SK-N-SH (cell line): ENCODE results near the gene CAND1. TPM values are rescaled to one million over a fixed set of nuclear protein-coding genes. Genes with fewer than 3 reads are reported as not detected.

Experiments used
- CTCF ChIA-PET: fragments of 300-600, 350-600 bp; formaldehyde crosslinking; extraction: SDS; loops from one replicate; lab custom pipeline; 2021; lab: Yijun Ruan, JAX
- POLR2A ChIA-PET: fragments of 350-600 bp; sonication (Branson Sonifier 250); formaldehyde crosslinking; extraction: SDS; loops from one replicate; lab custom pipeline; 2020; ENCODE audit warnings: antibody characterized with exemption, inconsistent platforms; lab: Yijun Ruan, JAX
- DNase-seq: peaks from one replicate; pipeline ENCODE4 v3.0.0; 2012
- H2AFZ ChIP-seq: fragments of 200-600 bp; sonication (generic); 2 replicates; pipeline ENCODE4 v1.8.1; 2016; ENCODE audit warnings: antibody characterized with exemption, mild to moderate bottlenecking, low read depth
- H3F3A ChIP-seq: fragments of 200-600 bp; sonication (generic); replicated peaks from 2 replicates; pipeline ENCODE3; 2016; ENCODE audit warnings: antibody characterized with exemption, mild to moderate bottlenecking; ENCODE audit not compliant: insufficient read depth
- H3K27ac ChIP-seq, 2 experiments: fragments of 200-500 bp in 1 of 2; fragments of 200-600 bp in 1 of 2; sonication (Bioruptor generic) in 1 of 2; sonication (generic), shearing (Covaris generic) in 1 of 2; 2 replicates each; pipeline versions ENCODE4 v1.5.1 to v1.6.1; 2014 to 2016; ENCODE audit warnings: low read depth in 2 of 2, inconsistent platforms in 1 of 2, low read length in 1 of 2, mild to moderate bottlenecking in 1 of 2, mixed read lengths in 1 of 2
- H3K27me3 ChIP-seq: fragments of 200-600 bp; sonication (generic), shearing (Covaris generic); 2 replicates; pipeline ENCODE4 v1.6.1; 2016; ENCODE audit warnings: mixed run types; ENCODE audit not compliant: insufficient read depth
- H3K36me3 ChIP-seq, 2 experiments: fragments of 200-500 bp in 1 of 2; fragments of 200-600 bp in 1 of 2; sonication (Bioruptor generic) in 1 of 2; sonication (generic) in 1 of 2; replicated peaks in 1 of 2; 2 replicates each; pipeline versions ENCODE3 to v1.5.1; 2014 to 2016; ENCODE audit warnings: low read length in 1 of 2, mild to moderate bottlenecking in 1 of 2; ENCODE audit not compliant: insufficient read depth in 2 of 2, control insufficient read depth in 1 of 2
- H3K4me1 ChIP-seq, 2 experiments: fragments of 200-500 bp in 1 of 2; fragments of 200-600 bp in 1 of 2; sonication (Bioruptor generic) in 1 of 2; sonication (generic), shearing (Covaris generic) in 1 of 2; 2 replicates each; pipeline versions ENCODE4 v1.5.1 to v1.6.1; 2014 to 2016; ENCODE audit warnings: low read depth in 1 of 2, low read length in 1 of 2, mixed run types in 1 of 2; ENCODE audit not compliant: insufficient read depth in 2 of 2, control insufficient read depth in 1 of 2
- H3K4me2 ChIP-seq: fragments of 200-600 bp; sonication (generic), shearing (Covaris generic); 2 replicates; pipeline ENCODE4 v1.6.1; 2017; ENCODE audit warnings: mixed run types
- H3K4me3 ChIP-seq, 2 experiments: fragments of 200-500 bp in 1 of 2; fragments of 200-600 bp in 1 of 2; sonication (Bioruptor generic) in 1 of 2; sonication (generic), shearing (Covaris generic) in 1 of 2; 2 replicates each; pipeline versions ENCODE4 v1.5.1 to v1.8.1; 2014 to 2016; ENCODE audit warnings: low read depth in 2 of 2, inconsistent platforms in 1 of 2, low read length in 1 of 2, mild to moderate bottlenecking in 1 of 2, mixed read lengths in 1 of 2, moderate library complexity in 1 of 2
- H3K79me2 ChIP-seq: fragments of 200-600 bp; sonication (generic); 2 replicates; pipeline ENCODE4 v1.8.1; 2017; ENCODE audit warnings: mild to moderate bottlenecking; ENCODE audit not compliant: insufficient read depth
- H3K9ac ChIP-seq: fragments of 200-600 bp; sonication (generic); 2 replicates; pipeline ENCODE4 v1.6.1; 2017; ENCODE audit warnings: mixed run types
- H3K9me2 ChIP-seq: fragments of 200-600 bp; sonication (generic); 2 replicates; pipeline ENCODE4 v1.6.1; 2017; ENCODE audit warnings: mixed run types
- H3K9me3 ChIP-seq: fragments of 200-600 bp; sonication (generic); 2 replicates; pipeline ENCODE4 v1.6.1; 2017; ENCODE audit warnings: mixed run types, mild to moderate bottlenecking, moderate library complexity
- H4K20me1 ChIP-seq: fragments of 200-600 bp; sonication (generic); 2 replicates; pipeline ENCODE4 v1.6.1; 2017; ENCODE audit warnings: mild to moderate bottlenecking, mixed run types; ENCODE audit not compliant: insufficient read depth
- CHD2 ChIP-seq: fragments of 150-350 bp; IDR thresholded peaks from 2 replicates; pipeline ENCODE4 v1.6.1; 2018; ENCODE audit warnings: low read length; ENCODE audit not compliant: partially characterized antibody
- EP300 ChIP-seq, 2 experiments: IDR thresholded peaks; 2 replicates each; pipeline versions ENCODE4 v1.4.0 to v1.6.1; 2012; ENCODE audit warnings: borderline replicate concordance in 1 of 2, low read depth in 1 of 2, low read length in 1 of 2
- EZH2phosphoT487 ChIP-seq: fragments of 200-600 bp; sonication (generic); IDR thresholded peaks from 2 replicates; pipeline ENCODE4 v1.6.1; 2017; ENCODE audit warnings: low read depth, mixed run types, mild to moderate bottlenecking, antibody characterized with exemption, moderate library complexity, borderline replicate concordance
- FOSL2 ChIP-seq: IDR thresholded peaks from 2 replicates; pipeline ENCODE4 v1.4.0; 2012; ENCODE audit warnings: low read depth, mild to moderate bottlenecking, moderate library complexity, borderline replicate concordance
- FOXJ3 ChIP-seq: sonication (generic); formaldehyde crosslinking; IDR thresholded peaks from 2 replicates; pipeline ENCODE4 v1.5.1; 2020; ENCODE audit warnings: mild to moderate bottlenecking, missing genetic modification reagents
- FOXM1 ChIP-seq: IDR thresholded peaks from 2 replicates; pipeline ENCODE4 v1.4.0; 2012; ENCODE audit warnings: low read depth, mild to moderate bottlenecking
- GABPA ChIP-seq: IDR thresholded peaks from 2 replicates; pipeline ENCODE4 v1.4.0; 2012; ENCODE audit warnings: low read depth, mild to moderate bottlenecking
- MEF2A ChIP-seq: IDR thresholded peaks from 2 replicates; pipeline ENCODE4 v1.4.0; 2012; ENCODE audit warnings: low read depth, borderline replicate concordance
- POLR2AphosphoS5 ChIP-seq: IDR thresholded peaks from 2 replicates; pipeline ENCODE4 v1.6.1; 2012; ENCODE audit warnings: low read depth, low read length
- RAD21 ChIP-seq: IDR thresholded peaks from 2 replicates; pipeline ENCODE4 v1.6.1; 2012; ENCODE audit warnings: mild to moderate bottlenecking, low read length
- RCOR1 ChIP-seq: fragments of 150-350 bp; IDR thresholded peaks from 2 replicates; pipeline ENCODE4 v1.6.1; 2017; ENCODE audit warnings: antibody characterized with exemption, low read length
- RXRA ChIP-seq: IDR thresholded peaks from 2 replicates; pipeline ENCODE4 v1.4.0; 2012; ENCODE audit warnings: low read depth, mild to moderate bottlenecking, borderline replicate concordance
- SIN3A ChIP-seq: IDR thresholded peaks from 2 replicates; pipeline ENCODE4 v1.6.1; 2012; ENCODE audit warnings: low read depth, mild to moderate bottlenecking, low read length, moderate library complexity, borderline replicate concordance
- SMC3 ChIP-seq: IDR thresholded peaks from 2 replicates; pipeline ENCODE4 v1.6.1; 2012; ENCODE audit warnings: low read depth, low read length, improper control_type of control experiment
- TCF12 ChIP-seq: IDR thresholded peaks from 2 replicates; pipeline ENCODE4 v1.4.0; 2012
- WGBS: methylation state at CpG from one replicate; pipeline ENCODE4 v1.1.6; 2017; ENCODE audit warnings: low lambda C conversion rate; 5-methylcytosine and 5-hydroxymethylcytosine counted together
- polyA plus RNA-seq, 3 experiments: library from polyadenylated mRNA; depleted of rRNA; stranded (reverse); fragments of >200 nt; gene quantifications; 2 replicates each; pipeline ENCODE4 v1.2.3, GENCODE V29; 2012
- TF ChIP-seq, protein P1 (sequence below): fragments of 150-350 bp; IDR thresholded peaks from 2 replicates; pipeline ENCODE4 v1.6.1; 2016; ENCODE audit warnings: mild to moderate bottlenecking, low read depth, low read length
- TF ChIP-seq, protein P2 (sequence below): IDR thresholded peaks from 2 replicates; pipeline ENCODE4 v1.4.0; 2012; ENCODE audit warnings: low read depth
- TF ChIP-seq, protein P3 (sequence below): IDR thresholded peaks from 2 replicates; pipeline ENCODE4; 2012

The CAND1 gene
- polyA plus RNA-seq, 1 of the 3 experiments (the other 2 are of a cell fraction) = 17.4 TPM

DNA sequence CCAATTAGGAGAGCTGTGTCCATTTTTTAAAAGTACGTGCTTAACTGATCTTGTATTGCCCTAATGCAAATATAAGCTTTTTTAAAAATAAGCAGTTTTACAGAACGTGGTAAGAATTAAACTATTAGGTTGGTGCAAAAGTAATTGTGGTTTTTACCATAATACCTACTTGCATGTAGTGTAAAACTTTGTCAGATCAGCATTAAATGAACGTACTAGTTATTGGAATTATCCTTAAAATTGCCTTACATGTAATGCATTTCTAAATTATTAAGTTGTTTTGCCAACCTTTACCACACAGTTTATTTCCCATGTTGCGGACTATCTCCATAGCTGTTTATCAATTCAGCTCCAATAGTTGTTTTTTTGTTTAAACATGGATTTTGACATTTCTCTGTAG lies 10.9 kb downstream of the CAND1 start:
- ChIA-PET POLR2A (no interaction called here), CTCF (interaction anchor here (1.4 kb wide), 2 partner anchors 9 to 12 kb away, joined by 3 to 4 read pairs; partner anchors contain the start of gene CAND1)
- Histone ChIP-seq H4K20me1 (peaks cover 75% of the 10 kb centered on the region), H3K9me2 (no peaks in the 10 kb centered on the region), H2AFZ (no peak overlapping the region), H3K4me1 (peaks cover 0 to 8% of the 10 kb centered on the region in 2 experiments; a peak in 2 of 4 replicates), H3K36me3 (peaks cover 20 to 37% of the 10 kb centered on the region in 2 experiments), H3K27me3 (no peaks in the 10 kb centered on the region), H3K4me2 (no peak overlapping the region), H3K4me3 (no peak overlapping the region), H3K27ac (no peak overlapping the region), H3K9me3 (no peaks in the 10 kb centered on the region), H3F3A (peaks cover 13% of the 10 kb centered on the region), H3K9ac (no peak overlapping the region), H3K79me2 (peaks cover 100% of the 10 kb centered on the region)
- no peak for DNase-seq
- WGBS = 86% methylated on average over 4 of the region's 4 CpGs
- TF ChIP-seq RCOR1 = no peak
- TF ChIP-seq, protein P1, sequence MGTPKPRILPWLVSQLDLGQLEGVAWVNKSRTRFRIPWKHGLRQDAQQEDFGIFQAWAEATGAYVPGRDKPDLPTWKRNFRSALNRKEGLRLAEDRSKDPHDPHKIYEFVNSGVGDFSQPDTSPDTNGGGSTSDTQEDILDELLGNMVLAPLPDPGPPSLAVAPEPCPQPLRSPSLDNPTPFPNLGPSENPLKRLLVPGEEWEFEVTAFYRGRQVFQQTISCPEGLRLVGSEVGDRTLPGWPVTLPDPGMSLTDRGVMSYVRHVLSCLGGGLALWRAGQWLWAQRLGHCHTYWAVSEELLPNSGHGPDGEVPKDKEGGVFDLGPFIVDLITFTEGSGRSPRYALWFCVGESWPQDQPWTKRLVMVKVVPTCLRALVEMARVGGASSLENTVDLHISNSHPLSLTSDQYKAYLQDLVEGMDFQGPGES = no peak
- TF ChIP-seq POLR2AphosphoS5 = no peak
- TF ChIP-seq FOSL2 = no peak
- TF ChIP-seq CHD2 = no peak
- TF ChIP-seq, protein P2, sequence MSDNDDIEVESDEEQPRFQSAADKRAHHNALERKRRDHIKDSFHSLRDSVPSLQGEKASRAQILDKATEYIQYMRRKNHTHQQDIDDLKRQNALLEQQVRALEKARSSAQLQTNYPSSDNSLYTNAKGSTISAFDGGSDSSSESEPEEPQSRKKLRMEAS = no peak
- TF ChIP-seq, protein P3, sequence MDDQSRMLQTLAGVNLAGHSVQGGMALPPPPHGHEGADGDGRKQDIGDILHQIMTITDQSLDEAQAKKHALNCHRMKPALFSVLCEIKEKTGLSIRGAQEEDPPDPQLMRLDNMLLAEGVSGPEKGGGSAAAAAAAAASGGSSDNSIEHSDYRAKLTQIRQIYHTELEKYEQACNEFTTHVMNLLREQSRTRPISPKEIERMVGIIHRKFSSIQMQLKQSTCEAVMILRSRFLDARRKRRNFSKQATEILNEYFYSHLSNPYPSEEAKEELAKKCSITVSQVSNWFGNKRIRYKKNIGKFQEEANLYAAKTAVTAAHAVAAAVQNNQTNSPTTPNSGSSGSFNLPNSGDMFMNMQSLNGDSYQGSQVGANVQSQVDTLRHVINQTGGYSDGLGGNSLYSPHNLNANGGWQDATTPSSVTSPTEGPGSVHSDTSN = no peak
- TF ChIP-seq RAD21 = no peak
- no peak for TF ChIP-seq MEF2A
- TF ChIP-seq SMC3 = no peak
- TF ChIP-seq EP300 (IDR thresholded peaks at IDR 0.05; ENCODE audit: borderline replicate concordance in 1 of 2, low read depth in 1 of 2, low read length in 1 of 2) = no peak
- TF ChIP-seq SIN3A = no peak

- Histone ChIP-seq H3K79me2 (peaks cover 100% of the 10 kb centered on the region), H3F3A (peaks cover 13% of the 10 kb centered on the region), H3K4me3 (no peak overlapping the region), H2AFZ (no peak overlapping the region), H3K4me2 (no peak overlapping the region), H3K9ac (no peak overlapping the region), H4K20me1 (peaks cover 72% of the 10 kb centered on the region), H3K27me3 (no peaks in the 10 kb centered on the region), H3K9me2 (no peaks in the 10 kb centered on the region), H3K27ac (no peak overlapping the region), H3K36me3 (peaks cover 22 to 37% of the 10 kb centered on the region in 2 experiments), H3K9me3 (no peaks in the 10 kb centered on the region), H3K4me1 (peaks cover 0 to 3% of the 10 kb centered on the region in 2 experiments; a peak in 2 of 4 replicates)
- ChIA-PET POLR2A (no interaction called here), CTCF (interaction anchor here (1.4 kb wide), 2 partner anchors 10 to 12 kb away, joined by 3 to 4 read pairs; partner anchors contain the start of gene CAND1)
- DNase-seq = no peak
- no peak for TF ChIP-seq SIN3A
- TF ChIP-seq FOSL2 = no peak
- TF ChIP-seq EZH2phosphoT487 = no peak
- TF ChIP-seq, protein P3 = no peak
- TF ChIP-seq FOXJ3 = no peak
- TF ChIP-seq GABPA = no peak
- TF ChIP-seq TCF12 = no peak
- TF ChIP-seq POLR2AphosphoS5 = no peak
- no peak for TF ChIP-seq FOXM1
- no peak for TF ChIP-seq SMC3
- no peak for TF ChIP-seq RCOR1
- TF ChIP-seq EP300 (IDR thresholded peaks at IDR 0.05; ENCODE audit: borderline replicate concordance in 1 of 2, low read depth in 1 of 2, low read length in 1 of 2) = no peak
- TF ChIP-seq RXRA = no peak
- WGBS = 80% methylated on average over 2 of the region's 2 CpGs
These were observed 11.4 kb downstream of the CAND1 start for GRCh38 chr12:67280572-67280971.
